ENCODE results near the gene TAF4B.

GRCh38 chr18:26252411-26252810, 26.2 kb downstream of the TAF4B start:
- no peak for TF ChIP-seq CTCF (IDR thresholded peaks at IDR 0.05)
- no peak for TF ChIP-seq POLR2A (IDR thresholded peaks at IDR 0.05)
- TF ChIP-seq EP300 (IDR thresholded peaks at IDR 0.05): no peak

Measured in upper lobe of left lung (tissue), 4 donors.